Chondrocyte (in vitro differentiated cells): ENCODE measurements around the gene DYNLT2B. TPM values are rescaled to one million over a fixed set of nuclear protein-coding genes. Genes with fewer than 3 reads are reported as not detected.
"Not testable (repeated sequence)": the region's sequence is repeated elsewhere in the genome, so short reads cannot be mapped to it uniquely, and the experiment has no call there.

ENCODE experiments used
- DNase-seq: peaks from one replicate; pipeline ENCODE4 v3.0.0; 2021; ENCODE audit warnings: mixed read lengths, low spot score
- H3K27ac Mint-ChIP-seq: one replicate; pipeline ENCODE4 v1.8.0; 2021; ENCODE audit warnings: mild to moderate bottlenecking, moderate library complexity, mixed read lengths; ENCODE audit not compliant: unreplicated experiment
- H3K27me3 Mint-ChIP-seq: 2 replicates; pipeline ENCODE4 v1.8.0; 2021; ENCODE audit warnings: low read depth, mixed read lengths
- H3K36me3 Mint-ChIP-seq: 2 replicates; pipeline ENCODE4 v1.8.0; 2021; ENCODE audit warnings: low read depth, mixed read lengths
- H3K4me1 Mint-ChIP-seq: 2 replicates; pipeline ENCODE4 v1.8.0; 2021; ENCODE audit warnings: low read depth, mild to moderate bottlenecking, mixed read lengths
- H3K4me3 Mint-ChIP-seq: one replicate; pipeline ENCODE4 v1.8.0; 2021; ENCODE audit warnings: mild to moderate bottlenecking, moderate library complexity, mixed read lengths; ENCODE audit not compliant: unreplicated experiment
- H3K9me3 Mint-ChIP-seq: 2 replicates; pipeline ENCODE4 v1.8.0; 2021; ENCODE audit warnings: low read depth, mixed read lengths
- total RNA-seq: library from RNA; stranded (reverse); gene quantifications from 3 replicates; pipeline ENCODE4 v1.2.1, GENCODE V29; 2021
- TF ChIP-seq, protein P1 (sequence below): fragments of 200-600 bp; sonication (generic); IDR thresholded peaks from 2 replicates; pipeline ENCODE4 v1.5.0; 2021; ENCODE audit warnings: antibody characterized with exemption, mild to moderate bottlenecking, moderate library complexity

The DYNLT2B gene
- total RNA-seq, 1 donor from 2014 or later: 12.1 TPM

DNA sequence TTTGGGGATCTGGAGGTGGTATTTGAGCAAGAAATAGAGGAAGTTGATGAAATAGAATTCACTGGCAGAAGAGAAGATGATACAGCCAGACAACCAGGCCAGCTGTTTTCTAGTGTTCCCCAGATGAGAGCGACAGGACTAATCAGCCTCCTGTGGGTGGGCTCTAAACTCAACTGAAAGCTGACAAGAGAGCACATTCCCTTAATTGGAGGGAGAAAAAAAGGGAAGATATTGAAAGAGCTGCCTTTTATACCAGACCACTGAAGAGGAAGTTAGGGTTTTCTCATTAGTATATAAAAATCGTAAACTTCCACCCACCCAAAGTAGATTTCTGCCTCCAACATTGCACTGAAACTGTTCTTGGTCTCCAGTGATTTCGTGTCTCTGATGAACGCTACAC lies 26.6 kb upstream of the DYNLT2B start:
- H3K4me3 Mint-ChIP-seq: no peak overlapping the region
- peaks cover 21% of the 10 kb centered on the region for H3K36me3 Mint-ChIP-seq
- peaks cover 5% of the 10 kb centered on the region for H3K4me1 Mint-ChIP-seq
- no peaks in the 10 kb centered on the region for H3K9me3 Mint-ChIP-seq
- DNase-seq: no peak
- TF ChIP-seq, protein P1, sequence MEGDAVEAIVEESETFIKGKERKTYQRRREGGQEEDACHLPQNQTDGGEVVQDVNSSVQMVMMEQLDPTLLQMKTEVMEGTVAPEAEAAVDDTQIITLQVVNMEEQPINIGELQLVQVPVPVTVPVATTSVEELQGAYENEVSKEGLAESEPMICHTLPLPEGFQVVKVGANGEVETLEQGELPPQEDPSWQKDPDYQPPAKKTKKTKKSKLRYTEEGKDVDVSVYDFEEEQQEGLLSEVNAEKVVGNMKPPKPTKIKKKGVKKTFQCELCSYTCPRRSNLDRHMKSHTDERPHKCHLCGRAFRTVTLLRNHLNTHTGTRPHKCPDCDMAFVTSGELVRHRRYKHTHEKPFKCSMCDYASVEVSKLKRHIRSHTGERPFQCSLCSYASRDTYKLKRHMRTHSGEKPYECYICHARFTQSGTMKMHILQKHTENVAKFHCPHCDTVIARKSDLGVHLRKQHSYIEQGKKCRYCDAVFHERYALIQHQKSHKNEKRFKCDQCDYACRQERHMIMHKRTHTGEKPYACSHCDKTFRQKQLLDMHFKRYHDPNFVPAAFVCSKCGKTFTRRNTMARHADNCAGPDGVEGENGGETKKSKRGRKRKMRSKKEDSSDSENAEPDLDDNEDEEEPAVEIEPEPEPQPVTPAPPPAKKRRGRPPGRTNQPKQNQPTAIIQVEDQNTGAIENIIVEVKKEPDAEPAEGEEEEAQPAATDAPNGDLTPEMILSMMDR: no peak
- no peak overlapping the region for H3K27ac Mint-ChIP-seq
- H3K27me3 Mint-ChIP-seq: no peaks in the 10 kb centered on the region

DNA sequence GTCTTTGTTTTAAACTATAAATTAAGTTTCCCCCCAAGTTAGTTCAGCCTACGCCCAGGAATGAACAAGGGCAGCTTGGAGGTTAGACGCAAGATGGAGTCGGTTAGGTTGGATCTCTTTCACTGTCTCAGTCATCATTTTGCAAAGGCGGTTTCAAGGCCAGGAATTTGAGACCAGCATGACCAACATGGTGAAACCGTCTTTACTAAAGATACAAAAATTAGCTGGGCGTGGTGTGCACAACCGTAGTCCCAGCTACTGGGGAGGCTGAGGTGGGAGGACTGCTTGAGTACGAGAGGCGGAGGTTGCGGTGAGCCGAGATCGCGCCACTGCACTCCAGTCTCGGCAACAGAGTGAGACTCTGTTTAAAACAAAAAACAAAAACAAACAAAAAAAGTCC lies 25.9 kb upstream of the DYNLT2B start:
- not testable (repeated sequence) for H3K9me3 Mint-ChIP-seq, DNase-seq, H3K4me3 Mint-ChIP-seq, H3K4me1 Mint-ChIP-seq, H3K27ac Mint-ChIP-seq, H3K27me3 Mint-ChIP-seq
- H3K36me3 Mint-ChIP-seq: peaks cover 18% of the 10 kb centered on the region

DNA sequence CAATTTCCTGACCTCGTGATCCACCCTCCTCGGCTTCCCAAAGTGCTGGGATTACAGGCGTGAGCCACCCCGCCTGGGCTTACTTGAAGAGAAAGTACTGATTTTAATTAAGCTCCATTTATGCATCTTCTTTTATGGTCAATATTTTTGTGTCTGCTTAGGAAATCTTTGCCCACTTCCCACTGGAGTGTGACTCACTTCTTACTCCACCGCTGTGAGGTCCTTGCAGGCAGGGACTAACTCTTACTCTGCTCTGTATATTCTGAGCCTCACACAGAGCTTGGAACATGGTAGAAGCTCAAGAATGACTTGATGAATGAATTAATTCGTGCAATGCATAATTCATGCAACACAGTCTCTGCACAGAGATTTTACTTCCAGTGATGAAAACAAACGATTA lies 23.1 kb upstream of the DYNLT2B start:
- peak overlapping the region; percentile 18 for H3K27ac Mint-ChIP-seq
- DNase-seq: no peak
- no peak overlapping the region for H3K4me3 Mint-ChIP-seq
- H3K4me1 Mint-ChIP-seq: peaks cover 17% of the 10 kb centered on the region
- no peaks in the 10 kb centered on the region for H3K27me3 Mint-ChIP-seq
- TF ChIP-seq, protein P1: no peak
- no peaks in the 10 kb centered on the region for H3K9me3 Mint-ChIP-seq
- peaks cover 9% of the 10 kb centered on the region for H3K36me3 Mint-ChIP-seq

DNA sequence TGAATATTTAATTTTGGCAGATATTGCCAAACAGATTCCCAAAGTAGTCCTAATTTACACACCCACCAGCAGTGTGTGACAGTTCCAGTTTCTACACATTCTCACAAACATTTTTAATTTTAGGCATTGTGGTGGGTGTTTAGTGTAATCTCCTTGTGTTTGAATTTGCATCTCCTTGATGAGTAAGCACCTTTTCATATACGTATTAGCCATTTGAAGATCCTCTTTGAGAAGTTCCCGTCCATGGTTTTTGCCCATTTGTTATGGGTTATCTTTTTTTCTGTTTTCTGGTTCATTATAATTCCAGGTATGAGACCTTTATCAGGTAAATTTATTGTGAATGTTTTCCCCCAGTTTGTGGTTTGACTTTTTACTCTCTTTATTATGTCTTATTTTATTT lies 22.4 kb upstream of the DYNLT2B start:
- H3K9me3 Mint-ChIP-seq: no peaks in the 10 kb centered on the region
- H3K36me3 Mint-ChIP-seq: peaks cover 4% of the 10 kb centered on the region
- H3K4me1 Mint-ChIP-seq: peaks cover 17% of the 10 kb centered on the region
- TF ChIP-seq, protein P1: no peak
- DNase-seq: no peak
- no peak overlapping the region for H3K4me3 Mint-ChIP-seq
- H3K27me3 Mint-ChIP-seq: no peaks in the 10 kb centered on the region
- H3K27ac Mint-ChIP-seq: no peak overlapping the region

DNA sequence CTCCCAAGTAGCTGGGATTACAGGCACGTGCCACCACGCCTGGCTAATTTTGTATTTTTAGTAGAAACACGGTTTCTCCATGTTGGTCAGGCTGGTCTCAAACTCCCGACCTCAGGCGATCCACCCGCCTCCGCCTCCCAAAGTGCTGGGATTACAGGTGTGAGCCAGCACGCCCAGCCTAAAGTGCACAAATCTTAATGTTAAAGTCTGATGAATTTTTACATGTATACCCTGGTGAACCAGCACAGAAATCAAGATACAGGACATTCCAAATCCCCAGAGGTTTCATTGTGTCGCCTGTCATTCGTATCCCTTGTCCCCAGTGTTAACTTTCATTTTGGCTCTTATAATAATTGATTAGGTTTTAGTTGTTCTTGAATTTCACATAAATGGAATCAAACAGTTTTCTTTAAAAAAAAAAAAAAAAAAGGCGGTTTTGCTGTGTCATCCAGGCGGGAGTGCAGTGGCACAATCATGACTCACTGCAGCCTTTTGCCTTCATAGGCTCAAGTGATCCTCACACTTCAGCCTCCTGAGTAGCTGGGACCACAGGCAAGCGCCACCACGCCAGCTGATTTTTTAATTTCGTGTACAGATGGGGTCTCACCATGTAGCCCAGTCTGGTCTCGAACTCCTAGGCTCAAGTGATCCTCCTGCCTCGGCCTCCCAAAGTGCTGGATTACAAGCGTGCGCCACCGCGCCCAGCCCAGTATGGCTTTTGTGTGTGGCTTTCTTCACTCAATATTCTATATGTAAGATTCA lies 21.6 kb upstream of the DYNLT2B start:
- H3K36me3 Mint-ChIP-seq: peaks cover 2% of the 10 kb centered on the region
- no peak overlapping the region for H3K4me3 Mint-ChIP-seq
- no peaks in the 10 kb centered on the region for H3K9me3 Mint-ChIP-seq
- TF ChIP-seq, protein P1: no peak
- no peaks in the 10 kb centered on the region for H3K27me3 Mint-ChIP-seq
- H3K27ac Mint-ChIP-seq: peak overlapping the region; percentile 54
- H3K4me1 Mint-ChIP-seq: peaks cover 17% of the 10 kb centered on the region
- no peak for DNase-seq

DNA sequence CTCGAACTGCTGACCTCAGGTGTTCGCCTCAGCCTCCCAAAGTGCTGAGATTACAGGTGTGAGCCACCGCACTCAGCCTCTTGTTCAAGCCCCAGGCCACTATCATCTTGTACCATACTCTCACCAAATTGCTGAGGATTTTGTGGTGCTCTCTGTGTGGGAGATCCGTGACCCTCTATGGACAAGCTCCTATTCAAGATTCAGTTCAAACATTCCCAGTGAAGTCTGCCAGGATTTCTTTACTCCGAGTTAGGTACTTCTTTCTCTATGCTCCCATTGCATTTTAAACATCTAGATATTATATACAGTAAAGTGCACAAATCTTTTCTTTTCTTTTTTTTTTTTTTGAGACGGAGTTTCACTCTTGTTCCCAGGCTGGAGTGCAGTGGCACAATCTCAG lies 21.0 kb upstream of the DYNLT2B start:
- Mint-ChIP-seq H3K27me3 (no peaks in the 10 kb centered on the region), H3K4me1 (peaks cover 17% of the 10 kb centered on the region), H3K9me3 (no peaks in the 10 kb centered on the region), H3K36me3 (no peaks in the 10 kb centered on the region), H3K27ac (no peak overlapping the region), H3K4me3 (no peak overlapping the region)
- no peak for DNase-seq
- TF ChIP-seq, protein P1: no peak
